GM19238 (cell line): ENCODE results near the gene B3GNT3.
"Not testable (repeated sequence)": the region's sequence is repeated elsewhere in the genome, so short reads cannot be mapped to it uniquely, and the experiment has no call there.

Experiments used
- DNase-seq: peaks from one replicate; pipeline ENCODE4 v3.0.0; 2011; ENCODE audit warnings: low spot score; ENCODE audit not compliant: insufficient read length

Gene B3GNT3

DNA sequence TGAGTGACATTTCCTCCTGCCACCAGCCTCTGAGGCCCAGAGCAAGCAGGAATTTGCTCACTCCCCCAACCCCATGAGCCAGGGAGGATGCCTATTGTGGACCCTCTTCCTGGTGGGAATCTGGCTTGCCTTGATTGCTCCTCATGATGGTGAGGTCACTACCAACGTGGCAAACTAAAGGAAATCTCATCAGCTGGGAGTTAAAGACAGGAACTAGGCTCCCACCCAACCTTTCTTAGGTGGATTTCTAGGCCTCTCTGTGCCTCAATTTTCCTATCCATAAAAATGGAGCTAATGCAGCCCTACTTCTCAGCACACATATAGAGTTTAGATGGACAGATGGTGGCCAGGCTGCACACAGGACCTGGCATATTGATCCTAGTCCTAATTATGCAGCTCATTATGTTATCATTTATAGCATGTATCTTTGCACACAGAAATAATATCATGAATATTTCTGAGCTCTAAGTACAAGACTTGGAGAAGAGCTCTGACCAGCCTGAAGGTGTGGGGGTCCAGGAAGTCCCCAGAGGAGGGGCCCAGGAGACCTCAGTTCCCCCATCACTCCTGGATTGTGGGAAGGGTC is 2.0 kb downstream of the B3GNT3 start:
- DNase-seq: no peak

GRCh38 chr19:17797424-17798201 is 2.7 kb downstream of the B3GNT3 start:
- no peak for DNase-seq

DNA sequence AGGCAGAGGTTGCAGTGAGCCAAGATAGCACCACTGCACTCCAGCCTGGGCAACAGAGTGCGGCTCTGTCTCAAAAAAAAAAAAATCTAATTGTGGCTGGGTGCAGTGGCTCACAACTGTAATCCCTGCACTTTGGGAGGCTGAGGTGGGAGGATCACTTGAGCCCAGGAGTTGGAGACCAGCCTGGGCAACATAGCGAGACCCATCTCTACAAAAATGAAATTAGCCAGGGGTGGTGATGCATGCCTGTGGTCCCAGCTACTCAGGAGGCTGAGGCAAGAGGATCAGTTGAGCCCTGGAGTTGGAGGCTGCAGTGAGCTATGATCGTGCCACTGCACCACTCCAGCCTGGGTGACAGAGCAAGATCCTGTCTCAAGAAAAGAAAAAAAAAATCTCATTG is 3.7 kb downstream of the B3GNT3 start:
- DNase-seq: not testable (repeated sequence)

- DNase-seq: no peak
Observed at GRCh38 chr19:17802137-17802858, 7.4 kb downstream of the B3GNT3 start.

DNA sequence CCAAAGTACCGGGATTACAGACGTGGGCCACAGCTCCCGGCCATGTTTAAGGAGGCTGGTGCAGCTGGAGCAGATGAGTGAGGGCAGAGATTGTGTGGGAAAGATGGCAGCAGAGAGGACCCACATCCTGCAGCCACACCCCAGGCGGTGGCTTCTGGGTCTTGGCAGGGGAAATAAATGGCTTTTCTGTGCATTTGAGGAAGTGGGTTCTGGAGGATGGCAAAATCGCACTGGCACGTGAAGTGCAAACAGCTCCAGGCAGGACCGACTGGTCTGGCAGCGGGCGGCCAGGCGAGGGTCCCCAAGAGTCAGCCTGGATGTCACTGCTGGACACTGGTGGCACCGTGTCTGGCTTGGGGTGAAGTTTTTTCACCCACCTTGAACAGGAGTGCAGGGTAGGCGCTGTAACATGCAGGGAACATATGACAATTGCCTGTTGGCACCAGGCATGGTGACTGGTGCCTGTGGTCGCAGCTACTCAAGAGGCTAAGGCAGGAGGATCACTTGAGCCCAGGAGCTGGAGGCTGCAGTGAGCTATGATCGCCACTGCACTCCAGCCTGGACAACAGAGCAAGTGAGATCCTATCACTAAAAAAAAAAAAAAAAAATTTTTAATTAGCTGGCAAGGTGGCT is 8.4 kb downstream of the B3GNT3 start:
- DNase-seq: no peak

DNA sequence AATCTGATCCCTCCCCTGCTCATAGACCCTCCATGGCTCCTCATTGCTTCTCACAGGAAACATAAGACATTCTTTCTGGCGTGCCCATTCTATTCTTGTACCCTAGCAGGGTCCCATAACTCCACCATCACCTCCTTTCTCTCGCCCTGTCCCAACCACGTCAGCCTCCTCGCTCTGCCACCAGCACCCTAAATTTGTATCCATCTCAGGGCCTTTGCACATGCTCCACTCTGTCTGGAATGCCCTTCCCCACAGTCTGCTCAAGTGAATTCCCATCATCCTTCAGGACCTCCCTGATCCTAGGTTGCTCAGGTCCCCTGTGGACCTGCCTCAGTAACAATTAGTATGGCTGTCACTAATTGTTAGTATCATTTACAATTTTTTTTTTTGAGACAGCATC is 10.5 kb downstream of the B3GNT3 start:
- no peak for DNase-seq

DNA sequence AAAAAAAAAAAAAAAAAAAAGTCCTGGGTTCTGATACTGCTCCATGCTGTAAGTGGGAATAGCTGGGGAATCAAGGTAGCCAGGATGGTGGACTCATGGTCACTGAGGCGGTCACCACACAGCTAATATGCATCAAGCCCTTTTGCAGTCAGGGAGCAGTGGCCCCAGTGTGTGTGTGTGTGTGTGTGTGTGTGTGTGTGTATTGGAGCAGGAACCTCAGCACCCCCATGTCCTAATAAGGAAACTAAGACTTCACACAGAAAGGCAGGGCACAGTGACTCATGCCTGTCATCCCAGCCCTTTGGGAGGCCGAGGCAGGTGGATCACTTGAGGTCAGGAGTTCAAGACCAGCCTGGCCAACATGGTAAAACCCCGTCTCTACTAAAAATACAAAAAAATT is 12.0 kb downstream of the B3GNT3 start:
- DNase-seq: no peak

GRCh38 chr19:17807731-17808316 is 12.9 kb downstream of the B3GNT3 start:
- no peak for DNase-seq

DNA sequence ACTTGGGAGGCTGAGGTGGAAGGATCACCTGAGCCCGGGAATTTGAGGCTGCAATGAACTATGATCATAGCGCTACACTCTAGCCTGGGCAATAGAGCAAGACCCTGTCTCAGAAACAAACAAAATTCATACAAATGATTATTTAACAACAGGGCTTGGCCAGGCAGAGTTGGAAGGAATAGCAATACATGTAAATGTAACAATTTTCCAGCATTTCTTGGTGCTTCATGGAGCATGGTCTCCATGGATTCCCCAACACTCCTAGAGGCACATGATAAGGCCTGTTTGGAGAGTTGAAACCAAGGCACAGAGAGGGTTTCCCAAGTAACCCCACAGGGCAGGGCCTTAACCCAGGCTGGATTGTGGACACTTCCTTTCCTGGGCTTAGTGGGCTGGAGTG is 16.2 kb downstream of the B3GNT3 start:
- DNase-seq: no peak

DNA sequence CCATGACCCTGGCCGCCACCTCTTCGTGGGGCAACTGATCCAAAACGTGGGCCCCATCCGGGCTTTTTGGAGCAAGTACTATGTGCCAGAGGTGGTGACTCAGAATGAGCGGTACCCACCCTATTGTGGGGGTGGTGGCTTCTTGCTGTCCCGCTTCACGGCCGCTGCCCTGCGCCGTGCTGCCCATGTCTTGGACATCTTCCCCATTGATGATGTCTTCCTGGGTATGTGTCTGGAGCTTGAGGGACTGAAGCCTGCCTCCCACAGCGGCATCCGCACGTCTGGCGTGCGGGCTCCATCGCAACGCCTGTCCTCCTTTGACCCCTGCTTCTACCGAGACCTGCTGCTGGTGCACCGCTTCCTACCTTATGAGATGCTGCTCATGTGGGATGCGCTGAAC is 16.7 kb downstream of the B3GNT3 start:
- DNase-seq: no peak

DNA sequence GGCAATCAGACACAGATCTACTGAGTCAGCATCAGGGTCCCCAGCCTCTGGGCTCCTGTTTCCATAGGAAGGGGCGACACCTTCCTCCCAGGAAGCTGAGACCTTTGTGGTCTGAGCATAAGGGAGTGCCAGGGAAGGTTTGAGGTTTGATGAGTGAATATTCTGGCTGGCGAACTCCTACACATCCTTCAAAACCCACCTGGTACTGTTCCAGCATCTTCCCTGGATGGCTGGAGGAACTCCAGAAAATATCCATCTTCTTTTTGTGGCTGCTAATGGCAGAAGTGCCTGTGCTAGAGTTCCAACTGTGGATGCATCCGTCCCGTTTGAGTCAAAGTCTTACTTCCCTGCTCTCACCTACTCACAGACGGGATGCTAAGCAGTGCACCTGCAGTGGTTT is 17.2 kb downstream of the B3GNT3 start:
- DNase-seq: no peak

GRCh38 chr19:17817668-17818363 is 22.9 kb downstream of the B3GNT3 start:
- DNase-seq: no peak

- no peak for DNase-seq
Observed at GRCh38 chr19:17821190-17821589, 26.3 kb downstream of the B3GNT3 start, which contains the start of gene INSL3. TSS of gene INSL3 (minus strand) at chr19:17821519. CDS start at chr19:17821506, 13 bp downstream.

DNA sequence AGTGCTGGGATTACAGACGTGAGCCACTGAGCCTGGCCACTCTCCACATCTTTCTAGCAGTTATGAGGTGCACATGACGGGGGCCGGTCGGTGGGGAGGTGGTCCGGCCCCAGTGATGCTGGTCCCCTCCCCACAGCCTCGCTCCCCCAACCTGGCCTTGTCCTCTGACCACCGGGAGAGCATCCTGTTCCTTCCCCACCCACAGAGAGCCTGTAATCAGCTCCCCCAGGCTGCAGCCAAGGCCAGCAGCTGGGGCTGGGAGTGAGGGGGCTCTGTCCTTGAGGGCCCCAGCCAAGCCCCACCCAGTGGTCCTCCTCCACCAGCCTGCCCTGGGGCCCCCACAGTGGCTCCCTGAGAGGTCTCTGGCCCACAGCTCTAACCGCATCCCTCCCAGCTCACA is 29.4 kb downstream of the B3GNT3 start:
- DNase-seq: no peak

GRCh38 chr19:17826508-17827056 is 31.6 kb downstream of the B3GNT3 start:
- no peak for DNase-seq

GRCh38 chr19:17829855-17830566 is 35.1 kb downstream of the B3GNT3 start:
- DNase-seq: no peak

DNA sequence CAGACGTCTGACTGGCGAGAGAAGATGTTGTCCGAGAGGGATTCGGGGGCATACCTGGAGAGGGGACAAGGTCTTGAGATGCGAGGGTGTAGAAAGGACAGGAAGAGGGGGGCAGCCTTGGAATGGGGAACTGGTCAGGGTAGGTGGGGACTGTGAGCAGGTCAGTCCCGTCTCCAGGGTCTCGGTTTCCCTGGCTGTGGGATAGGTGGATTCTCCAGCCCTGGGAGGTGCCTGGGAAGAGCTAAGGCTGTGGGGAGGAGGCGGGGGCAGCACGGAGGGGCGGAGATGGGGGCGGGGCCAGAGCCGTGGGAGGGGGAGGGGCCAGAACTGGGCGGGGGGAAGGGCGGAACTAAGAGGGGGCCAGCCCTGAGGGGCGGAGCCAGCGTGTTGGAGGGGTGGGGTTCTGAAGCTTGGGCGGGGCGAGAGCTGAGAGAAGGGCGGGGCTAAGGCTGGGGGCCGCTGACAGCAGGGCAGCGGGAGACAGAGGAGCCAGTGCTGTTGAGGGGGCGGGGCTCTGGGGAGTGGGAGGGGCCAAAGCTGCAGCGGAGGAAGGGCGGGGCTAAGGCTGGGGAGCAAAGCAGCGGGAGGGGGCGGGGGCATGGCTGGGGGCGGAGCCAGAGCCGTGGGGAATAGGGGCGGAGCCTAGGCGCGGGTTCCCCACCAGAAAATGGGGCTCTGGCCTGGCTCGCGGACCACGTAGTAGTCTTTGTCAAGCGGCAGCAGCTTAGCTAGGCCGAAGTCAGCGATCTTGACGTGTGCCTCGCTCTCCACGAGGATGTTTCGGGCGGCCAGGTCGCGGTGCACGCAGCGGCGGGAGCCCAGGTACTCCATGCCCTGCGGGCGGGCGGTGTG is 35.9 kb downstream of the B3GNT3 start:
- peak; percentile 66 for DNase-seq

DNA sequence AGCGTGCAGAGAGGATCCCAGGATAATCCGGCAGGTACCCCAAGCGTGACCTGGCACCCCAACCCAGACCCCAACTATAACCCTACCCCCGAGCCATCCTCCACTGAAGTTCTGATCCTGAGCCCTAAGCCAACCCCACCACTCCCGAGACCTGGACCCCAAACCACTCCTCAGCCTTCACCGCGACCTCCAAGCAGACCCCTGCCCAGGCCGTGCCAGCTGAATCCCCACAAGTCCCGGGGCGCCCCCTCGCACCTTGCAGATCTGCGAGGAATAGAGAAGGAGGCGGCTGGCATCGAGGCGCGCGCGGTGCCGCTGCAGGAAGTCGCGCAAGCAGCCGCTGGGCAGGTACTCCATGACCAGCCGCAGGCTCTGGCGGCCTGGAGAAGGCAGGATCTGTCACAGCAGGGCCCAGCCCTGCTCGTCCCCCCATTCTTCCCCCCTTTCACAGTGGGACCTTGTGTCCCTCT is 36.5 kb downstream of the B3GNT3 start:
- DNase-seq: no peak
